GM12878 (cell line): ENCODE results near the gene CRYGN. TPM values are rescaled to one million over a fixed set of nuclear protein-coding genes. Genes with fewer than 3 reads are reported as not detected.

ENCODE experiments used
- ATAC-seq: fragments of 200-7000 bp; cut with Tn5 transposase; 3 replicates; pipeline ENCODE4 v1.9.1; 2020; ENCODE audit warnings: mild to moderate bottlenecking, moderate library complexity
- BruUV-seq: library from RNA; stranded (reverse); fragments of 400-500 nt; replicated peaks from 2 replicates; lab custom pipeline; 2021; lab: Mats Ljungman, UMichigan
- CTCF ChIA-PET: fragments of 300-600 bp; sonication (Branson Sonifier 250); formaldehyde crosslinking; extraction: SDS; loops from one replicate; lab custom pipeline; 2021; ENCODE audit warnings: inconsistent platforms; lab: Yijun Ruan, JAX
- POLR2A ChIA-PET: fragments of 350-600 bp; formaldehyde crosslinking; extraction: SDS; loops from one replicate; lab custom pipeline; 2021; ENCODE audit warnings: inconsistent platforms; lab: Charles Lee
- RAD21 ChIA-PET: fragments of 300-600 bp; sonication (Branson Sonifier 250); formaldehyde crosslinking; loops from one replicate; lab custom pipeline; 2023; ENCODE audit warnings: antibody characterized with exemption; ENCODE audit not compliant: unreplicated experiment; lab: Charles Lee
- SMC1A ChIA-PET: fragments of 300-600 bp; sonication (Branson Sonifier 250); formaldehyde crosslinking; loops from one replicate; lab custom pipeline; 2023; ENCODE audit not compliant: unreplicated experiment, uncharacterized antibody; lab: Charles Lee
- DNase-seq: peaks from one replicate; pipeline ENCODE4 v3.0.0-alpha.2; 2011; ENCODE audit warnings: low read depth, low spot score
- FAIRE-seq: peaks from 3 replicates; lab custom pipeline; 2011; peaks lifted over from hg19 to GRCh38; lab: Jason Lieb, UNC
- H2AFZ ChIP-seq: 2 replicates; pipeline ENCODE4 v1.6.0; 2011; ENCODE audit warnings: low read depth, low read length, control low read depth; ENCODE audit not compliant: control insufficient read depth
- H3K27ac ChIP-seq: 2 replicates; pipeline ENCODE4 v1.5.1; 2011; ENCODE audit warnings: control low read depth; ENCODE audit not compliant: control insufficient read depth, insufficient read depth
- H3K27me3 ChIP-seq, 2 experiments: replicated peaks in 1 of 2; 2 replicates each; pipeline versions ENCODE4 v1.6.0 to v1.6.1; 2011; ENCODE audit warnings: low read length in 1 of 2; ENCODE audit not compliant: control insufficient read depth in 2 of 2, insufficient read depth in 2 of 2
- H3K36me3 ChIP-seq, 2 experiments: 2 replicates each; pipeline ENCODE4 v1.5.1; 2011; ENCODE audit warnings: low read length in 1 of 2; ENCODE audit not compliant: control insufficient read depth in 2 of 2, insufficient read depth in 2 of 2
- H3K4me1 ChIP-seq: 2 replicates; pipeline ENCODE4 v1.6.1; 2011; ENCODE audit warnings: mild to moderate bottlenecking, low read length, moderate library complexity, mixed read lengths; ENCODE audit not compliant: control insufficient read depth, insufficient read depth
- H3K4me2 ChIP-seq: 2 replicates; pipeline ENCODE4 v1.6.0; 2011; ENCODE audit warnings: control low read depth; ENCODE audit not compliant: control insufficient read depth, insufficient read depth
- H3K4me3 ChIP-seq: fragments of 200-600 bp; sonication (generic); 2 replicates; pipeline ENCODE4 v1.5.1; 2016
- H3K79me2 ChIP-seq: 2 replicates; pipeline ENCODE4 v1.6.0; 2011; ENCODE audit warnings: low read length; ENCODE audit not compliant: control insufficient read depth, insufficient read depth
- H3K9ac ChIP-seq: 2 replicates; pipeline ENCODE4 v1.8.0; 2011; ENCODE audit warnings: low read length, control low read depth, mixed read lengths; ENCODE audit not compliant: control insufficient read depth, insufficient read depth
- H3K9me3 ChIP-seq: replicated peaks from 3 replicates; pipeline ENCODE4 v1.5.1; 2011; ENCODE audit warnings: mild to moderate bottlenecking, low read length; ENCODE audit not compliant: control insufficient read depth, insufficient read depth
- H4K20me1 ChIP-seq: 2 replicates; pipeline ENCODE4 v1.6.0; 2011; ENCODE audit not compliant: control insufficient read depth, insufficient read depth
- ETV6 ChIP-seq, 2 experiments: fragments of 450-650 bp in 1 of 2; IDR thresholded peaks in 1 of 2; conservative IDR thresholded peaks in 1 of 2; 2 replicates each; pipeline ENCODE4 v1.6.1; 2014; ENCODE audit warnings: antibody characterized with exemption in 1 of 2, borderline replicate concordance in 1 of 2, low read depth in 1 of 2, mild to moderate bottlenecking in 1 of 2, moderate library complexity in 1 of 2
- HDAC2 ChIP-seq: fragments of 200-600 bp; sonication (generic); IDR thresholded peaks from 2 replicates; pipeline ENCODE4 v1.6.1; 2017
- KAT2A ChIP-seq: conservative IDR thresholded peaks from 2 replicates; pipeline ENCODE4 v1.6.1; 2011; ENCODE audit warnings: low read depth, low read length; ENCODE audit not compliant: control insufficient read depth
- KDM1A ChIP-seq: fragments of 200-600 bp; sonication (generic); IDR thresholded peaks from 2 replicates; pipeline ENCODE4 v1.6.1; 2016; ENCODE audit warnings: borderline replicate concordance
- NKRF ChIP-seq: fragments of 450-650 bp; conservative IDR thresholded peaks from 2 replicates; pipeline ENCODE4 v1.6.1; 2017; ENCODE audit warnings: mild to moderate bottlenecking, moderate library complexity
- NR2C2 ChIP-seq: IDR thresholded peaks from 2 replicates; pipeline ENCODE4 v1.6.1; 2011; ENCODE audit warnings: borderline replicate concordance, low read depth; ENCODE audit not compliant: control insufficient read depth, insufficient read length
- POU2F2 ChIP-seq: IDR thresholded peaks from 3 replicates; pipeline ENCODE4 v1.6.1; 2011; ENCODE audit warnings: low read depth, mild to moderate bottlenecking, low read length, borderline replicate concordance
- RBBP5 ChIP-seq: fragments of 200-600 bp; sonication (generic); conservative IDR thresholded peaks from 2 replicates; pipeline ENCODE4 v1.6.1; 2016
- RELA ChIP-seq: fragments of 450-650 bp; IDR thresholded peaks from 2 replicates; pipeline ENCODE4 v1.8.0; 2014; ENCODE audit warnings: borderline replicate concordance; ENCODE audit not compliant: partially characterized antibody
- SMAD1 ChIP-seq: fragments of 450-650 bp; IDR thresholded peaks from 2 replicates; pipeline ENCODE4 v1.6.1; 2018; ENCODE audit warnings: mild to moderate bottlenecking, low read depth; ENCODE audit not compliant: partially characterized antibody
- WGBS: methylation state at CpG from one replicate; pipeline ENCODE4 v1.1.6; 2016; ENCODE audit warnings: low lambda C conversion rate; ENCODE audit not compliant: insufficient replicate concordance, insufficient coverage; ENCODE audit errors: missing lambda C conversion rate; 5-methylcytosine and 5-hydroxymethylcytosine counted together
- in situ Hi-C: fragments of 300-500 bp; cut with MboI; formaldehyde crosslinking; loops from 9 replicates; pipeline ENCODE4 v1.14.3; 2018; ENCODE audit warnings: mixed read lengths
- intact Hi-C: fragments of 100-400 bp; cut with micrococcal nuclease; formaldehyde crosslinking; loops from one replicate; pipeline ENCODE4 v1.14.2; 2022; ENCODE audit not compliant: unreplicated experiment
- polyA plus RNA-seq, 11 experiments: library from polyadenylated mRNA; depleted of rRNA in 4 of 11; unstranded in 6 of 11; stranded (reverse) in 5 of 11; fragments of >200 nt; fragmentation: Nextera tagmentation in 4 of 11; fragmentation: Illumina TruSeq in 1 of 11; extraction: Ambion mirVana in 4 of 11; extraction: Trizol in 1 of 11; gene quantifications; 1 replicate in 1 of 11; 2 replicates in 10 of 11; pipeline versions ENCODE4 v1.2.1 to v1.2.3, GENCODE V29; 2011 to 2016; ENCODE audit warnings: inconsistent platforms in 2 of 11, missing spikeins in 2 of 11, low read depth in 1 of 11
- total RNA-seq, 4 experiments: library from RNA; depleted of rRNA in 3 of 4; stranded (reverse); fragments of >200 nt in 3 of 4; fragmentation: Illumina TruSeq in 1 of 4; extraction: Trizol in 1 of 4; gene quantifications; 2 replicates each; pipeline versions ENCODE4 v1.2.1 to v1.2.3, GENCODE V29; 2013 to 2021

CRYGN gene
- total and polyA plus RNA-seq, 10 of the 15 experiments (the other 5 are each of a cell fraction or from before 2014, with no cell fraction given) = not detected

- TF ChIP-seq NR2C2 (no peak), RELA (no peak)
- TF ChIP-seq, all 136 proteins: peak for 0
These were observed 52.0 kb downstream of the CRYGN start (continued) for GRCh38 chr7:151388007-151388297.

GRCh38 chr7:151387161-151388006 lies 52.6 kb downstream of the CRYGN start:
- DNase-seq = no peak
- no peaks in the 10 kb centered on the region for H3K79me2 ChIP-seq
- no peaks in the 10 kb centered on the region for H3K36me3 ChIP-seq
- TF ChIP-seq POU2F2 (no peak), KDM1A (no peak), NKRF (no peak), RBBP5 (no peak), SMAD1 (no peak), KAT2A (no peak), HDAC2 (no peak), ETV6 (conservative IDR thresholded peaks at IDR 0.05 in 1 of 2, IDR thresholded peaks at IDR 0.05 in 1 of 2; ENCODE audit: borderline replicate concordance in 1 of 2, low read depth in 1 of 2) (no peak)
- no TSS peak for BruUV-seq
- no peak overlapping the region for H3K4me2 ChIP-seq
- H3K9ac ChIP-seq = no peak overlapping the region
- H3K27ac ChIP-seq = no peak overlapping the region
- ChIA-PET POLR2A (no interaction called here), CTCF (no interaction called here), RAD21 (no interaction called here), SMC1A (no interaction called here)
- in situ Hi-C loops = no loop called here
- no peak for FAIRE-seq
- no peaks in the 10 kb centered on the region; the same call in 2 of the 3 replicates for H3K9me3 ChIP-seq
- 56% methylated on average over 24 of the region's 24 CpGs for WGBS
- H4K20me1 ChIP-seq = no peaks in the 10 kb centered on the region
- H3K4me3 ChIP-seq = no peak overlapping the region
- ATAC-seq = no peak
- H3K4me1 ChIP-seq = no peaks in the 10 kb centered on the region
- no peak overlapping the region for H2AFZ ChIP-seq
- H3K27me3 ChIP-seq = peaks cover 2 to 3% of the 10 kb centered on the region in 2 experiments; a peak in 3 of 4 replicates
- intact Hi-C loops = no loop called here
